Subcutaneous abdominal adipose tissue (tissue), 5 donors: ENCODE measurements around the gene MYOD1.

ENCODE experiments used
- H3K27ac ChIP-seq: one replicate; pipeline ENCODE4 v1.7.0; 2013; ENCODE audit warnings: low read depth, mild to moderate bottlenecking, inconsistent platforms, low read length, moderate library complexity
- H3K27me3 ChIP-seq, 5 donors: one replicate each; pipeline ENCODE4 v1.7.0; 2013; ENCODE audit warnings: low read length in 5 of 5, inconsistent platforms in 1 of 5; ENCODE audit not compliant: control insufficient read depth in 5 of 5, insufficient read depth in 4 of 5
- H3K36me3 ChIP-seq, 5 donors: one replicate each; pipeline ENCODE4 v1.7.0; 2013; ENCODE audit warnings: low read length in 5 of 5; ENCODE audit not compliant: control insufficient read depth in 5 of 5, insufficient read depth in 5 of 5
- H3K4me1 ChIP-seq, 5 donors: one replicate each; pipeline ENCODE4 v1.7.0; 2013; ENCODE audit warnings: low read length in 5 of 5, mild to moderate bottlenecking in 3 of 5, moderate library complexity in 1 of 5; ENCODE audit not compliant: control insufficient read depth in 5 of 5, insufficient read depth in 5 of 5
- H3K4me3 ChIP-seq, 5 donors: one replicate each; pipeline ENCODE4 v1.7.0; 2013; ENCODE audit warnings: low read length in 5 of 5, low read depth in 1 of 5
- H3K9ac ChIP-seq, 5 donors: one replicate each; pipeline ENCODE4 v1.7.0; 2013; ENCODE audit warnings: low read length in 5 of 5, mild to moderate bottlenecking in 4 of 5, moderate library complexity in 3 of 5
- H3K9me3 ChIP-seq, 5 donors: one replicate each; pipeline ENCODE4 v1.7.0; 2013; ENCODE audit warnings: low read length in 5 of 5; ENCODE audit not compliant: control insufficient read depth in 5 of 5
- donor health status: healthy.
- donor health status: healthy.
- donor health status: healthy.
- donor health status: healthy.
- donor health status: healthy.

Gene MYOD1

GRCh38 chr11:17691976-17692375, 27.4 kb upstream of the MYOD1 start:
- Histone ChIP-seq H3K9me3 (no peaks in the 10 kb centered on the region), H3K9ac (no peak overlapping the region), H3K27me3 (peaks cover 12 to 37% (median 29%) of the 10 kb centered on the region in 5 donors), H3K36me3 (no peaks in the 10 kb centered on the region), H3K27ac (no peak overlapping the region), H3K4me1 (no peaks in the 10 kb centered on the region), H3K4me3 (no peak overlapping the region)

- no peaks in the 10 kb centered on the region for H3K9me3 ChIP-seq
- H3K27me3 ChIP-seq, result peaks cover 12 to 36% (median 30%) of the 10 kb centered on the region in 5 donors
- no peak overlapping the region for H3K27ac ChIP-seq
- no peak overlapping the region for H3K9ac ChIP-seq
- no peaks in the 10 kb centered on the region for H3K36me3 ChIP-seq
- no peaks in the 10 kb centered on the region for H3K4me1 ChIP-seq
- no peak overlapping the region for H3K4me3 ChIP-seq
Measured at GRCh38 chr11:17692931-17693330, 26.4 kb upstream of the MYOD1 start.

GRCh38 chr11:17693531-17693930, 25.8 kb upstream of the MYOD1 start:
- no peak overlapping the region for H3K4me3 ChIP-seq
- H3K27me3 ChIP-seq, result peaks cover 12 to 33% (median 28%) of the 10 kb centered on the region in 5 donors
- no peak overlapping the region for H3K9ac ChIP-seq
- H3K9me3 ChIP-seq, result no peaks in the 10 kb centered on the region
- H3K27ac ChIP-seq, result no peak overlapping the region
- no peaks in the 10 kb centered on the region for H3K4me1 ChIP-seq
- H3K36me3 ChIP-seq, result no peaks in the 10 kb centered on the region

GRCh38 chr11:17694494-17695110, 24.8 kb upstream of the MYOD1 start:
- no peak overlapping the region for H3K9ac ChIP-seq
- no peaks in the 10 kb centered on the region for H3K9me3 ChIP-seq
- no peak overlapping the region for H3K4me3 ChIP-seq
- no peaks in the 10 kb centered on the region for H3K4me1 ChIP-seq
- peaks cover 12 to 33% (median 28%) of the 10 kb centered on the region in 5 donors for H3K27me3 ChIP-seq
- no peaks in the 10 kb centered on the region for H3K36me3 ChIP-seq
- H3K27ac ChIP-seq, result no peak overlapping the region

- H3K4me3 ChIP-seq, result no peak overlapping the region
- H3K36me3 ChIP-seq, result no peaks in the 10 kb centered on the region
- H3K27me3 ChIP-seq, result peaks cover 12 to 33% (median 28%) of the 10 kb centered on the region in 5 donors
- H3K9ac ChIP-seq, result no peak overlapping the region
- H3K9me3 ChIP-seq, result no peaks in the 10 kb centered on the region
- no peak overlapping the region for H3K27ac ChIP-seq
- no peaks in the 10 kb centered on the region for H3K4me1 ChIP-seq
Measured at GRCh38 chr11:17695454-17696441, 23.6 kb upstream of the MYOD1 start.

GRCh38 chr11:17696741-17697140, 22.6 kb upstream of the MYOD1 start:
- Histone ChIP-seq H3K27ac (no peak overlapping the region), H3K9ac (no peak overlapping the region), H3K9me3 (no peaks in the 10 kb centered on the region), H3K27me3 (peaks cover 10 to 33% (median 28%) of the 10 kb centered on the region in 5 donors), H3K36me3 (no peaks in the 10 kb centered on the region), H3K4me1 (no peaks in the 10 kb centered on the region), H3K4me3 (no peak overlapping the region)

- no peaks in the 10 kb centered on the region for H3K4me1 ChIP-seq
- H3K9me3 ChIP-seq, result no peaks in the 10 kb centered on the region
- H3K27me3 ChIP-seq, result peaks cover 10 to 33% (median 28%) of the 10 kb centered on the region in 5 donors
- no peak overlapping the region for H3K9ac ChIP-seq
- no peak overlapping the region for H3K4me3 ChIP-seq
- H3K36me3 ChIP-seq, result no peaks in the 10 kb centered on the region
- H3K27ac ChIP-seq, result no peak overlapping the region
Measured at GRCh38 chr11:17697175-17697949, 22.0 kb upstream of the MYOD1 start.

GRCh38 chr11:17699147-17700114, 19.9 kb upstream of the MYOD1 start:
- H3K4me3 ChIP-seq, result no peak overlapping the region
- H3K27ac ChIP-seq, result no peak overlapping the region
- peaks cover 10 to 27% (median 22%) of the 10 kb centered on the region in 5 donors for H3K27me3 ChIP-seq
- H3K9me3 ChIP-seq, result peaks cover 0 to 7% (median 3%) of the 10 kb centered on the region in 5 donors
- no peaks in the 10 kb centered on the region for H3K4me1 ChIP-seq
- H3K9ac ChIP-seq, result no peak overlapping the region
- no peaks in the 10 kb centered on the region for H3K36me3 ChIP-seq

GRCh38 chr11:17700991-17701390, 18.4 kb upstream of the MYOD1 start:
- Histone ChIP-seq H3K9me3 (peaks cover 0 to 7% (median 3%) of the 10 kb centered on the region in 5 donors), H3K4me1 (no peaks in the 10 kb centered on the region), H3K27ac (no peak overlapping the region), H3K27me3 (peaks cover 0 to 15% (median 9%) of the 10 kb centered on the region in 5 donors), H3K36me3 (no peaks in the 10 kb centered on the region), H3K4me3 (no peak overlapping the region), H3K9ac (no peak overlapping the region)
